ENCODE results near the gene KLRK1.
"Not testable (repeated sequence)": the region's sequence is repeated elsewhere in the genome, so short reads cannot be mapped to it uniquely, and the experiment has no call there.

Gene KLRK1

GRCh38 chr12:10354502-10354901, 35.3 kb downstream of the KLRK1 start:
- Mint-ChIP-seq H3K27ac (no peak overlapping the region), H3K9me3 (peaks cover 6% of the 10 kb centered on the region), H3K36me3 (peaks cover 5% of the 10 kb centered on the region), H3K27me3 (peaks cover 8% of the 10 kb centered on the region), H3K4me1 (no peaks in the 10 kb centered on the region), H3K4me3 (no peak overlapping the region)

- Mint-ChIP-seq H3K4me3 (no peak overlapping the region), H3K36me3 (peaks cover 5% of the 10 kb centered on the region), H3K27me3 (peaks cover 8% of the 10 kb centered on the region), H3K9me3 (peaks cover 6% of the 10 kb centered on the region), H3K27ac (no peak overlapping the region), H3K4me1 (no peaks in the 10 kb centered on the region)
Observed at GRCh38 chr12:10354071-10354470, 35.8 kb downstream of the KLRK1 start.

DNA sequence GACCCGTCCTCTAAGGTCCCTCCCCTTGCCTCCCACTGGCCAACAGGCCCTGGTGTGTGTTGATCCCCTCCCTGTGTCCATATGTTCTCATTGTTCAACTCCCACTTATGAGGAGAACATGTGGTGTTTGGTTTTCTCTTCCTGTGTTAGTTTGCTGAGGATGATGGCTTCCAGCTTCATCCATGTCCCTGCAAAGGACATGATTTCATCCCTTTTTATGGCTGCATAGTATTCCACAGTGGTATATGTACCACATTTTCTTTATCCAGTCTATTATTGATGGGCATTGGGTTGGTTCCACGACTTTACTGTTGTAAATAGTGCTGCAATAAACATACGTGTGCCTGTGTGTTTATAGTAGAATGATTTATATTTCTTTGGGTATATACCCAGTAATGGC, 38.4 kb downstream of the KLRK1 start:
- H3K4me3 Mint-ChIP-seq, H3K4me1 Mint-ChIP-seq, H3K9me3 Mint-ChIP-seq, H3K36me3 Mint-ChIP-seq, H3K27ac Mint-ChIP-seq, H3K27me3 Mint-ChIP-seq: not testable (repeated sequence)

DNA sequence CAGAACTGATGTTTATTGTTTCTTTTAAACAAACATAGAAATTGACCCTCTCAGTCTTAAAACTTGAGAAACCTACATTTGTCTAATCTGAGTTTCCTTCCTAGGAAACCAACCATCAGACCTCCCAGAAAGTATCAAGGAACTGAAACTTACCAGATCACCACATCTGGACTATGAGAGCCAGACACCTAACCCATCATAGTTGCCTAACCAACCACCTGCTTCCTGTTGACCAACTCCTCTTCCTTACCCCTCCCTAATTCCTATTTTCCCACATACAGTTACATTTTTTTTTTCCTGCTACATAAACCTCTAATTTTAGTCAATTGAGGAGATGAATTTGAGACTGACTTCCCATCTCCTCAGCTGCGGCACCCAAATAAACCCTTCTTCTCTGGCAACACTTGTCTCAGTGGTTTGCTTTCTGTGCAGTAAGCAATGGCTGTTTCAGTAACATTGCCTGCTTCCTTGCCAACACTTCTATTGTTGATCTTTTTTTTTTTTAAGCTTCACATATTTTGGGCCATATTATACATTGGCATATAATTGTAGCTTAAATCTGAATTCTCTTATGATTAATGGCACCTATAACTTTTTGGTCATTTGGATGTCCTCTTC, 47.8 kb downstream of the KLRK1 start:
- no peaks in the 10 kb centered on the region for H3K27me3 Mint-ChIP-seq
- no peaks in the 10 kb centered on the region for H3K4me1 Mint-ChIP-seq
- no peaks in the 10 kb centered on the region for H3K36me3 Mint-ChIP-seq
- no peak overlapping the region for H3K4me3 Mint-ChIP-seq
- H3K27ac Mint-ChIP-seq: no peak overlapping the region
- H3K9me3 Mint-ChIP-seq: no peaks in the 10 kb centered on the region

DNA sequence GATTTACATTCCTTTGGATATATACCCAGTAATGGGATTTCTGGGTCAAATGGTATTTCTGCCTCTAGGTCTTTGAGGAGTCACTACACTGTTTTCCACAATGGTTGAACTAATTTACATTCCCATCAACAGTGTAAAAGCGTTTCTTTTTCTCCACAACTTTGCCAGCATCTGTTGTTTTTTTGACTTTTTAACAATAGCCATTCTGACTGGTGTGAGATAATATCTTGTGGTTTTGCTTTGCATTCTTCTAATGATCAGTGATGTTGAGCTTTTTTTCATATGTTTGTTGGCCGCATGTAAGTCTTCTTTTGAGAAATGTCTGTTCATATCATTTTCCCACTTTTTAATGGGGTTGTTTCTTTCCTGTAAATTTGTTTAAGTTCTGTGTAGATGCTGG, 48.9 kb downstream of the KLRK1 start:
- not testable (repeated sequence) for H3K36me3 Mint-ChIP-seq, H3K27ac Mint-ChIP-seq, H3K4me3 Mint-ChIP-seq, H3K27me3 Mint-ChIP-seq, H3K9me3 Mint-ChIP-seq, H3K4me1 Mint-ChIP-seq

DNA sequence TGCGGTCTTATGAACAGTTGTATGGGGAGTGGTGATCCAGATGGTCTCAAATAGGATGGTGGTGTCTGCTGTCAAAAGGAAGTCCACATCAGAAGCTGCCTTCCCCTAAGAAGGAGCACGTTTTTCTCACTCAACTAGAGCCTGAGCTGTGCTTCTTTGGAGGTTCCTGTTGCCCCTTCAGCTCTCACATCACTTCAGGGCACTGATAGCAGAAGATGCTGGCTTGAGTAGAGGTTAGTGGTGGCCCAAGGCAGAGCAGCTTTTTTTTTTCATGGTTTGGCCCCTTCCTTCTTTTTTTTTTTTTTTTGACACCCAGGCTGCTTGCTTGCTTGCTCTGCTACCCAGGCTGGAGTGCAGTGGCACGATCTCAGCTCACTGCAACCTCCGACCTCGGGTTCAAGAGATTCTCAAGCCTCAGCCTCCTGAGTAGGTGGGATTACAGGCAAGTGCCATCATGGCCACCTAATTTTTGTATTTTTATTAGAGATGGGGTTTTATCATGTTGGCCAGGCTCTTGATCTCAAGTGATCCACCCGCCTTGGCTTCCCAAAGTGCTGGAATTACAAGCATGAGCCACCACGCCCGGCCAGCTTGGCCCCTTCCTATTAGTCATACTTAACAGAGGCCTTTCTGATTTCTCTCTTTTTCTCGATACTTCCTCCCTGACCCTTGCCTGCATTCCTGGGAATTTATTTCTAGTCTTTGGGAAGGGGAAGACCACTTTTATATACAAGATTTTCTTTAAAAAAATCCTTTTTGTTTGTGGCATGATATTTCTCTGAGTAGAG, 50.6 kb downstream of the KLRK1 start:
- Mint-ChIP-seq H3K27ac (no peak overlapping the region), H3K4me1 (no peaks in the 10 kb centered on the region), H3K27me3 (no peaks in the 10 kb centered on the region), H3K4me3 (no peak overlapping the region), H3K9me3 (no peaks in the 10 kb centered on the region), H3K36me3 (no peaks in the 10 kb centered on the region)

GRCh38 chr12:10338470-10338869, 51.4 kb downstream of the KLRK1 start:
- H3K4me1 Mint-ChIP-seq, H3K27ac Mint-ChIP-seq, H3K9me3 Mint-ChIP-seq, H3K27me3 Mint-ChIP-seq, H3K4me3 Mint-ChIP-seq, H3K36me3 Mint-ChIP-seq: not testable (repeated sequence)

DNA sequence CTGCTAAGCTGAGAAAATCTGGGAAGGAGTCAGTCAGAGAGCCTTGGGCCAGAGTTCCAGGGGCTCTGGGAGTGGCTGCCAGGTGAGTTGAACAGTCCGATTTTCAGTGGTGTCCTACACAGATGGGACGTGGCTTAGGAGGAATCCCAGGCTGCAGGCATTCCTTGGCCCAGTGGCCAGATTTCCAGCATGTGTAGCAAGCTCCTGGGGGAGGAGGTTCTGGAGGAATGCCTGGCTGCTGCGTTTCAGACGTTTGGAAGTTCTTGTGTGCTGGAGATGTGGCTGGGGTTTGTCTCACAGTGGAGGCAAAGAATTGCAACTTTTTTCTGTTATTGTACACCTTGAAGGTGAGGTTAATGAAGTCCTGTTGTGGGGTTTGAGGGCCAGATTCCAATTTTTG, 53.6 kb downstream of the KLRK1 start:
- H3K9me3 Mint-ChIP-seq, H3K36me3 Mint-ChIP-seq, H3K27me3 Mint-ChIP-seq, H3K27ac Mint-ChIP-seq, H3K4me1 Mint-ChIP-seq, H3K4me3 Mint-ChIP-seq: not testable (repeated sequence)

- H3K27me3 Mint-ChIP-seq: peaks cover 1% of the 10 kb centered on the region
- no peak overlapping the region for H3K4me3 Mint-ChIP-seq
- peaks cover 7% of the 10 kb centered on the region for H3K4me1 Mint-ChIP-seq
- H3K9me3 Mint-ChIP-seq: peaks cover 5% of the 10 kb centered on the region
- H3K36me3 Mint-ChIP-seq: peaks cover 4% of the 10 kb centered on the region
- no peak overlapping the region for H3K27ac Mint-ChIP-seq
Observed at GRCh38 chr12:10331642-10332239, 58.1 kb downstream of the KLRK1 start.

DNA sequence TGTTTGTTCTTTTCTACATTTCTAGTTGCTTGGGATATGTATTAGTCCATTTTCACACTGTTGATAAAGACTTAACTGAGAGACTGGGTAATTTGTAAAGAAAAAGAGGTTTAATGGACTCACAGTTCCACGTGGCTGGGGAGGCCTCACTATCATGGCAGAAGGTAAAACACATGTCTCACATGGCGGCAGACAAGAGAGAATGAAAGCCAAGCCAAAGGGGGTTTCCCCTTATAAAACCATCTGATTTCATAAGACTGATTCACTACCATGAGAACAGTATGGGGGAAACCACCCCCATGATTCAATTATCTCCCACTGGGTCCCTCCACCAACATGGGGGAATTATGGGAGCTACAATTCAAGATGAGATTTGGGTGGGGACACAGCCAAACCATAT, 61.1 kb downstream of the KLRK1 start:
- not testable (repeated sequence) for H3K4me1 Mint-ChIP-seq, H3K9me3 Mint-ChIP-seq, H3K27me3 Mint-ChIP-seq, H3K4me3 Mint-ChIP-seq, H3K36me3 Mint-ChIP-seq
- H3K27ac Mint-ChIP-seq: peak overlapping the region; percentile 15
